K562 (cell line): ENCODE data around the gene CSAG2. TPM values are rescaled to one million over a fixed set of nuclear protein-coding genes. Genes with fewer than 3 reads are reported as not detected.
A peak's percentile ranks its signal among the peaks of the same experiment; 100 is the strongest.

Experiments
- CEBPG ChIP-seq, 3 experiments: fragments of 200-800 bp in 1 of 3; sonication (Bioruptor generic) in 1 of 3; sonication (generic) in 1 of 3; formaldehyde crosslinking in 1 of 3; IDR thresholded peaks in 2 of 3; conservative IDR thresholded peaks in 1 of 3; 2 replicates each; pipeline versions ENCODE4 v1.6.1 to v1.8.0; 2016 to 2022; ENCODE audit warnings: missing compliant biosample characterization in 2 of 3, missing genetic modification characterization in 2 of 3, mild to moderate bottlenecking in 1 of 3, missing genetic modification reagents in 1 of 3
- FUS ChIP-seq: fragments of 200-400 bp; formaldehyde crosslinking; optimal IDR thresholded peaks from 2 replicates; pipeline ENCODE3; 2017; ENCODE audit warnings: low read depth, low read length
- HMBOX1 ChIP-seq: sonication (generic); IDR thresholded peaks from 2 replicates; pipeline ENCODE4 v1.6.1; 2016
- HNRNPK ChIP-seq: fragments of 200-400 bp; formaldehyde crosslinking; IDR thresholded peaks from one replicate; pipeline ENCODE4 v1.6.1; 2018; ENCODE audit warnings: mild to moderate bottlenecking, low read depth, low read length; ENCODE audit not compliant: poor library complexity, severe bottlenecking
- MEF2D ChIP-seq: conservative IDR thresholded peaks from 2 replicates; pipeline ENCODE4 v1.6.1; 2016; ENCODE audit warnings: low read depth, missing genetic modification characterization, missing compliant biosample characterization
- MEIS2 ChIP-seq: fragments of 450-650 bp; IDR thresholded peaks from 2 replicates; pipeline ENCODE4 v1.6.1; 2014; ENCODE audit warnings: mild to moderate bottlenecking; ENCODE audit not compliant: partially characterized antibody
- MYC ChIP-seq, 2 experiments: fragments of 250-450 bp in 1 of 2; sonication (Bioruptor Pico) in 1 of 2; IDR thresholded peaks; 2 replicates each; pipeline versions ENCODE4 v1.5.1 to v1.6.1; 2012 to 2021; ENCODE audit warnings: low read depth in 2 of 2, borderline replicate concordance in 1 of 2, improper control_type of control experiment in 1 of 2, low read length in 1 of 2, mild to moderate bottlenecking in 1 of 2, moderate library complexity in 1 of 2
- PHF20 ChIP-seq: fragments of 450-650 bp; IDR thresholded peaks from 2 replicates; pipeline ENCODE4 v1.6.1; 2018; ENCODE audit not compliant: partially characterized antibody
- POLR2AphosphoS5 ChIP-seq: IDR thresholded peaks from 2 replicates; pipeline ENCODE4 v1.6.1; 2011; ENCODE audit warnings: mild to moderate bottlenecking, low read depth, low read length, moderate library complexity; ENCODE audit not compliant: control insufficient read depth, insufficient read depth
- RBM22 ChIP-seq: fragments of 200-400 bp; formaldehyde crosslinking; IDR thresholded peaks from 2 replicates; pipeline ENCODE4 v1.6.1; 2018; ENCODE audit warnings: low read length, low read depth; ENCODE audit not compliant: poor library complexity, severe bottlenecking
- TCF15 ChIP-seq: fragments of 250-450 bp; sonication (Bioruptor Pico); IDR thresholded peaks from 2 replicates; pipeline ENCODE4 v1.8.0; 2022; ENCODE audit warnings: moderate library complexity, mild to moderate bottlenecking, inconsistent platforms
- ZBTB17 ChIP-seq: fragments of 450-650 bp; formaldehyde crosslinking; IDR thresholded peaks from 2 replicates; pipeline ENCODE4 v1.4.0; 2020; ENCODE audit warnings: mild to moderate bottlenecking
- ZBTB40 ChIP-seq, 2 experiments: fragments of 450-650 bp in 1 of 2; sonication (generic) in 1 of 2; formaldehyde crosslinking in 1 of 2; IDR thresholded peaks; 2 replicates each; pipeline versions ENCODE4 v1.7.1 to v1.9.0; 2016 to 2022; ENCODE audit warnings: inconsistent platforms in 1 of 2, mild to moderate bottlenecking in 1 of 2, missing genetic modification reagents in 1 of 2
- polyA plus RNA-seq, 8 experiments: library from polyadenylated mRNA; depleted of rRNA in 4 of 8; stranded (reverse) in 5 of 8; unstranded in 3 of 8; fragments of >200 nt; fragmentation: Nextera tagmentation in 2 of 8; fragmentation: Illumina TruSeq in 1 of 8; extraction: Ambion mirVana in 2 of 8; extraction: Trizol in 1 of 8; gene quantifications; 2 replicates each; pipeline versions ENCODE4 v1.2.1 to v1.2.3, GENCODE V29; 2011 to 2014; ENCODE audit warnings: inconsistent platforms in 1 of 8, missing spikeins in 1 of 8
- total RNA-seq, 7 experiments: library from RNA; depleted of rRNA in 6 of 7; stranded (reverse); fragments of >200 nt in 6 of 7; fragmentation: Illumina TruSeq in 2 of 7; extraction: Trizol in 2 of 7; gene quantifications; 2 replicates each; pipeline versions ENCODE4 v1.2.1 to v1.2.3, GENCODE V29; 2011 to 2021; ENCODE audit warnings: low replicate concordance in 1 of 7

CSAG2 gene
- total and polyA plus RNA-seq, 9 of the 15 experiments (the other 6 are each of a cell fraction or from before 2014, with no cell fraction given) = 0.18 to 0.38 (median 0.27) TPM; not detected in 5

- TF ChIP-seq TCF15 (CRISPR knock-in tag) (no peak), RBM22 (no peak), MEF2D (no peak), PHF20 (peak; percentile 58), CEBPG (CRISPR knock-in tag; IDR thresholded peaks at IDR 0.05) (no peak), CEBPG (tag; conservative IDR thresholded peaks at IDR 0.05 in 1 of 2, IDR thresholded peaks at IDR 0.05 in 1 of 2) (no peak), HMBOX1 (no peak), FUS (no peak), MYC (IDR thresholded peaks at IDR 0.05; ENCODE audit: low read depth, low read length) (peak; percentile 48; the same call in 1 of the 2 replicates), MYC (CRISPR knock-in tag; IDR thresholded peaks at IDR 0.05; ENCODE audit: borderline replicate concordance, low read depth) (no peak), ZBTB17 (CRISPR knock-in tag) (no peak), MEIS2 (no peak), HNRNPK (no peak), ZBTB40 (IDR thresholded peaks at IDR 0.05) (peak; percentile 89), ZBTB40 (CRISPR knock-in tag; IDR thresholded peaks at IDR 0.05) (no peak), POLR2AphosphoS5 (peak; percentile 54)
These were observed 24.3 kb upstream of the CSAG2 start, which contains the start of the genes CSAG1 and MAGEA12 (continued) for GRCh38 chrX:152733261-152733975.
